Hepatocyte (in vitro differentiated cells): ENCODE results near the gene KCNK13. TPM values are rescaled to one million over a fixed set of nuclear protein-coding genes. Genes with fewer than 3 reads are reported as not detected.

Experiments
- DNase-seq: peaks from one replicate; pipeline ENCODE4 v3.0.0-alpha.2; 2016; ENCODE audit warnings: low spot score
- H2AFZ ChIP-seq: fragments of 200-600 bp; sonication (generic); 2 replicates; pipeline ENCODE4 v1.6.0; 2016; ENCODE audit warnings: antibody characterized with exemption, mild to moderate bottlenecking
- H3K27ac ChIP-seq: fragments of 200-600 bp; sonication (generic); 2 replicates; pipeline ENCODE4 v1.5.1; 2016; ENCODE audit warnings: mild to moderate bottlenecking
- H3K27me3 ChIP-seq: fragments of 200-600 bp; sonication (generic); 2 replicates; pipeline ENCODE4 v1.6.1; 2016
- H3K36me3 ChIP-seq: fragments of 200-600 bp; sonication (generic); replicated peaks from 2 replicates; pipeline ENCODE4 v1.5.1; 2016; ENCODE audit warnings: low read depth; ENCODE audit not compliant: insufficient read depth
- H3K4me1 ChIP-seq: fragments of 200-600 bp; sonication (generic); 2 replicates; pipeline ENCODE4 v1.5.1; 2016; ENCODE audit warnings: mild to moderate bottlenecking, moderate library complexity; ENCODE audit not compliant: insufficient read depth
- H3K4me2 ChIP-seq: fragments of 200-600 bp; sonication (generic); 2 replicates; pipeline ENCODE4 v1.6.0; 2016
- H3K4me3 ChIP-seq: fragments of 200-600 bp; sonication (generic); 2 replicates; pipeline ENCODE4 v1.5.1; 2016; ENCODE audit warnings: mild to moderate bottlenecking
- H3K79me2 ChIP-seq: fragments of 200-600 bp; sonication (generic); 2 replicates; pipeline ENCODE4 v1.6.0; 2017; ENCODE audit warnings: mild to moderate bottlenecking
- H3K9me2 ChIP-seq: fragments of 200-600 bp; sonication (generic); replicated peaks from 2 replicates; pipeline ENCODE4 v1.6.0; 2017; ENCODE audit warnings: mild to moderate bottlenecking; ENCODE audit not compliant: insufficient read depth
- H3K9me3 ChIP-seq: fragments of 200-600 bp; sonication (generic); 2 replicates; pipeline ENCODE4 v1.5.1; 2016; ENCODE audit warnings: low read depth, mild to moderate bottlenecking
- H4K20me1 ChIP-seq: fragments of 200-600 bp; sonication (generic); 2 replicates; pipeline ENCODE4 v1.6.0; 2016; ENCODE audit warnings: mild to moderate bottlenecking; ENCODE audit not compliant: insufficient read depth, poor library complexity, severe bottlenecking
- CTCF ChIP-seq: fragments of 200-600 bp; sonication (generic); IDR thresholded peaks from 2 replicates; pipeline ENCODE4 v1.5.1; 2016; ENCODE audit warnings: antibody characterized with exemption, mild to moderate bottlenecking; ENCODE audit not compliant: poor library complexity
- EZH2 ChIP-seq: fragments of 200-600 bp; sonication (generic); IDR thresholded peaks from 2 replicates; pipeline ENCODE4 v1.6.1; 2016; ENCODE audit warnings: antibody characterized with exemption, mild to moderate bottlenecking, borderline replicate concordance
- EZH2phosphoT487 ChIP-seq: fragments of 200-600 bp; sonication (generic); IDR thresholded peaks from one replicate; pipeline ENCODE4 v1.6.1; 2018; ENCODE audit warnings: antibody characterized with exemption, mild to moderate bottlenecking, low read depth, moderate library complexity; ENCODE audit not compliant: unreplicated experiment, severe bottlenecking
- WGBS: methylation state at CpG from one replicate; pipeline ENCODE4 v1.1.6; 2016; ENCODE audit warnings: low lambda C conversion rate; ENCODE audit errors: missing lambda C conversion rate; 5-methylcytosine and 5-hydroxymethylcytosine counted together
- polyA plus RNA-seq: library from polyadenylated mRNA; unstranded; fragments of >200 nt; fragmentation: Nextera tagmentation; extraction: Ambion mirVana; gene quantifications from 2 replicates; pipeline ENCODE4 v1.2.1, GENCODE V29; 2016
- total RNA-seq: library from RNA; depleted of rRNA; stranded (reverse); fragments of >200 nt; gene quantifications from 2 replicates; pipeline ENCODE4 v1.2.3, GENCODE V29; 2014

KCNK13 gene
- total and polyA plus RNA-seq, 2 experiments from 2014 or later = 0.15 to 0.47 TPM

- Histone ChIP-seq H3K27me3 (no peaks in the 10 kb centered on the region), H3K4me1 (no peaks in the 10 kb centered on the region), H3K4me2 (no peak overlapping the region), H3K4me3 (no peak overlapping the region), H4K20me1 (no peaks in the 10 kb centered on the region), H3K36me3 (no peaks in the 10 kb centered on the region), H3K79me2 (no peaks in the 10 kb centered on the region), H3K9me2 (no peaks in the 10 kb centered on the region), H3K27ac (no peak overlapping the region), H3K9me3 (no peaks in the 10 kb centered on the region), H2AFZ (no peak overlapping the region)
- DNase-seq = no peak
- TF ChIP-seq EZH2 = no peak
- no peak for TF ChIP-seq CTCF
- TF ChIP-seq EZH2phosphoT487 = no peak
- WGBS = 82% methylated on average over 7 of the region's 7 CpGs
Observed at GRCh38 chr14:90191585-90191984, 129.8 kb downstream of the KCNK13 start.

- H3K9me2 ChIP-seq = no peaks in the 10 kb centered on the region
- no peak overlapping the region for H3K4me3 ChIP-seq
- no peak for DNase-seq
- peaks cover 3% of the 10 kb centered on the region for H3K27me3 ChIP-seq
- WGBS = 68% methylated on average over 9 of the region's 9 CpGs
- no peak overlapping the region for H3K4me2 ChIP-seq
- H3K27ac ChIP-seq = no peak overlapping the region
- no peak overlapping the region for H2AFZ ChIP-seq
- TF ChIP-seq EZH2phosphoT487 = no peak
- TF ChIP-seq CTCF = no peak
- no peak for TF ChIP-seq EZH2
- H3K4me1 ChIP-seq = no peaks in the 10 kb centered on the region
- H3K79me2 ChIP-seq = no peaks in the 10 kb centered on the region
- H4K20me1 ChIP-seq = no peaks in the 10 kb centered on the region
- H3K9me3 ChIP-seq = no peaks in the 10 kb centered on the region
- H3K36me3 ChIP-seq = no peaks in the 10 kb centered on the region
Observed at GRCh38 chr14:90193925-90194324, 132.1 kb downstream of the KCNK13 start.

GRCh38 chr14:90194706-90195105 lies 132.9 kb downstream of the KCNK13 start:
- H3K79me2 ChIP-seq = no peaks in the 10 kb centered on the region
- 73% methylated on average over 5 of the region's 5 CpGs for WGBS

More at GRCh38 chr14:90194706-90195105, 132.9 kb downstream of the KCNK13 start:
- H3K27me3 ChIP-seq = peaks cover 3% of the 10 kb centered on the region
- no peaks in the 10 kb centered on the region for H3K9me3 ChIP-seq
- H4K20me1 ChIP-seq = no peaks in the 10 kb centered on the region
- no peaks in the 10 kb centered on the region for H3K4me1 ChIP-seq
- no peak overlapping the region for H2AFZ ChIP-seq
- TF ChIP-seq CTCF (no peak), EZH2 (no peak), EZH2phosphoT487 (no peak)
- H3K36me3 ChIP-seq = no peaks in the 10 kb centered on the region
- no peaks in the 10 kb centered on the region for H3K9me2 ChIP-seq
- no peak overlapping the region for H3K27ac ChIP-seq
- DNase-seq = no peak
- no peak overlapping the region for H3K4me2 ChIP-seq
- no peak overlapping the region for H3K4me3 ChIP-seq
